Right lobe of liver (tissue), 6 donors: ENCODE data around the gene TRPM3. TPM values are rescaled to one million over a fixed set of nuclear protein-coding genes. Genes with fewer than 3 reads are reported as not detected.

ENCODE experiments used
- ATAC-seq, 4 donors: fragments of 200-7000 bp; cut with Tn5 transposase; one replicate each; pipeline ENCODE4 v1.9.1; 2020; ENCODE audit warnings: mild to moderate bottlenecking in 4 of 4, moderate library complexity in 4 of 4
- DNase-seq, 3 donors: peaks; one replicate each; pipeline ENCODE4 v3.0.0-alpha.2; 2020
- H3K27ac ChIP-seq, 3 donors: fragments of 200-600 bp; one replicate each; pipeline ENCODE4 v1.8.0; 2022
- H3K27me3 ChIP-seq, 2 donors: fragments of 200-600 bp; one replicate each; pipeline ENCODE4 v1.8.0; 2022
- H3K36me3 ChIP-seq, 4 donors: fragments of 200-600 bp; sonication (generic) in 1 of 4; one replicate each; pipeline versions ENCODE4 v1.5.1 to v1.8.0; 2017 to 2022; ENCODE audit warnings: control low read depth in 1 of 4
- H3K4me1 ChIP-seq, 4 donors: fragments of 200-600 bp; sonication (generic) in 1 of 4; one replicate each; pipeline versions ENCODE4 v1.5.1 to v1.8.0; 2017 to 2022; ENCODE audit warnings: control low read depth in 1 of 4
- H3K4me3 ChIP-seq, 3 donors: fragments of 200-600 bp; one replicate each; pipeline ENCODE4 v1.8.0; 2022
- H3K9me3 ChIP-seq, 4 donors: fragments of 200-600 bp; sonication (generic) in 1 of 4; one replicate each; pipeline versions ENCODE4 v1.5.1 to v1.8.0; 2017 to 2022; ENCODE audit warnings: control low read depth in 1 of 4
- POLR2A ChIP-seq: fragments of 450-650 bp; IDR thresholded peaks from one replicate; pipeline ENCODE4 v1.6.1; 2017; ENCODE audit warnings: antibody characterized with exemption, mild to moderate bottlenecking
- WGBS: methylation state at CpG from one replicate; pipeline ENCODE4 v1.1.6; 2018; ENCODE audit warnings: low coverage, low lambda C conversion rate; ENCODE audit not compliant: insufficient coverage; ENCODE audit errors: missing lambda C conversion rate; 5-methylcytosine and 5-hydroxymethylcytosine counted together
- intact Hi-C, 2 donors: fragments of 100-400 bp; cut with DNase I; formaldehyde crosslinking; loops; one replicate each; pipeline versions ENCODE4 v1.11.2 to v1.14.1; 2022
- total RNA-seq, 6 experiments: library from RNA; depleted of rRNA in 2 of 6; stranded (reverse); fragments of >200 nt in 2 of 6; fragmentation: NEBNext Ultra II Directional in 3 of 6; extraction: Animal tissue kit (Norgen Biotek cat#: 25700) in 3 of 6; gene quantifications; one replicate each; pipeline versions ENCODE4 v1.1.0 to v1.2.4, GENCODE V29; 2016 to 2023
- TF ChIP-seq, protein P1 (sequence below), 4 donors: fragments of 200-600 bp in 3 of 4; fragments of 450-650 bp in 1 of 4; IDR thresholded peaks; one replicate each; pipeline versions ENCODE4 v1.5.1 to v1.8.0; 2016 to 2022; ENCODE audit warnings: antibody characterized with exemption in 4 of 4, mild to moderate bottlenecking in 2 of 4
- donor health status: DM: no; HTN: yes; CAD: no.
- donor health status: DM: no; HTN: no; CAD: no.
- donor health status: DM: no; HTN: no; CAD: no.
- donor health status: DM: no; HTN: yes; CAD: no.
- donor health status: DM: no; HTN: yes; CAD: no.

The TRPM3 gene
- total RNA-seq, 6 experiments from 2014 or later = 0.26 to 0.56 (median 0.39) TPM

DNA sequence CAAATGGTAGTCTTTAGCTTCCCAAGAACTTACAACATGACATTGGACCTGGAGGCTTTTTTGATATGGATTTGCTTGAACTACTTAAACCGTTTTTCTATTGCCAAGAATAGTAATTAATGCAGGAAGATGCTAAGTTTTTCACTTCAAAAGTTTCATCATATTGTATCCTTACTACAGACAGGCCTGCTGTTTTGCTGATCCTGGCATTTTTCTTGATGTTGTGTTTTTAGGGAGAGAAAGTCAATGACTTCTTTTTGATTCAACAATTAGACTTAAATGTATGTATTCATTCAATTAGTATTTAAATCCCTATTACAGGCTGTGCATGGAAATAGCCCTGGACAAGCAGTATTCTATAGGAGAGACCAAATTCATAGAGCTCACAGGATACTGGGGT, 172.7 kb downstream of the TRPM3 start:
- no peak for TF ChIP-seq POLR2A
- TF ChIP-seq, protein P1, sequence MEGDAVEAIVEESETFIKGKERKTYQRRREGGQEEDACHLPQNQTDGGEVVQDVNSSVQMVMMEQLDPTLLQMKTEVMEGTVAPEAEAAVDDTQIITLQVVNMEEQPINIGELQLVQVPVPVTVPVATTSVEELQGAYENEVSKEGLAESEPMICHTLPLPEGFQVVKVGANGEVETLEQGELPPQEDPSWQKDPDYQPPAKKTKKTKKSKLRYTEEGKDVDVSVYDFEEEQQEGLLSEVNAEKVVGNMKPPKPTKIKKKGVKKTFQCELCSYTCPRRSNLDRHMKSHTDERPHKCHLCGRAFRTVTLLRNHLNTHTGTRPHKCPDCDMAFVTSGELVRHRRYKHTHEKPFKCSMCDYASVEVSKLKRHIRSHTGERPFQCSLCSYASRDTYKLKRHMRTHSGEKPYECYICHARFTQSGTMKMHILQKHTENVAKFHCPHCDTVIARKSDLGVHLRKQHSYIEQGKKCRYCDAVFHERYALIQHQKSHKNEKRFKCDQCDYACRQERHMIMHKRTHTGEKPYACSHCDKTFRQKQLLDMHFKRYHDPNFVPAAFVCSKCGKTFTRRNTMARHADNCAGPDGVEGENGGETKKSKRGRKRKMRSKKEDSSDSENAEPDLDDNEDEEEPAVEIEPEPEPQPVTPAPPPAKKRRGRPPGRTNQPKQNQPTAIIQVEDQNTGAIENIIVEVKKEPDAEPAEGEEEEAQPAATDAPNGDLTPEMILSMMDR (IDR thresholded peaks at IDR 0.05) = no peak
- no peaks in the 10 kb centered on the region for H3K36me3 ChIP-seq
- WGBS = 57% methylated on average over 1 of the region's 1 CpG
- no peaks in the 10 kb centered on the region for H3K9me3 ChIP-seq
- intact Hi-C loops = no loop called here
- no peak overlapping the region for H3K4me3 ChIP-seq
- no peak for DNase-seq
- ATAC-seq = no peak
- no peak overlapping the region for H3K27ac ChIP-seq
- H3K4me1 ChIP-seq = no peaks in the 10 kb centered on the region
- no peaks in the 10 kb centered on the region for H3K27me3 ChIP-seq

DNA sequence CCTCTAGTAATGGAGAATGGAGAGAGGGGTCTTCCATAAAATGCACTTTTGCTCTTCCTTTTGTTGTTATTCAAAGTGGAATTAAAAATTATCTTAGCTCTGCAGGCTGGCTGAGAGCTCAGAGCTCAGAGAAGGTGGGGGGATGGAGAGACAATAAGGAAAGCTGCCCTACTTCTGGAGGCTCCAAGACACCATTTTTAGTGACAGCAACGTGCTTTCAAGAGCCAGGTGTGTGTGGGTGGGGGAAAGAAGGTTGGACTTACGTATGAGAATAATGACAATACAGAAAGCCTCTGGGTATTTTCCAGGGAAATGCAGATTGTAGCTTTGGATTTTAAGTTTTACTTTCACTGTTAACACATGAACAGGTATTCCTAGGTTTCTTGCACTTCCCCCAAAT, 173.9 kb downstream of the TRPM3 start:
- Histone ChIP-seq H3K27me3 (no peaks in the 10 kb centered on the region), H3K4me3 (no peak overlapping the region), H3K36me3 (no peaks in the 10 kb centered on the region), H3K4me1 (no peaks in the 10 kb centered on the region), H3K27ac (no peak overlapping the region), H3K9me3 (no peaks in the 10 kb centered on the region)
- intact Hi-C loops = no loop called here
- WGBS = 32% methylated on average over 2 of the region's 2 CpGs
- ATAC-seq = no peak
- DNase-seq = no peak
- TF ChIP-seq, protein P1 (IDR thresholded peaks at IDR 0.05) = no peak
- no peak for TF ChIP-seq POLR2A

DNA sequence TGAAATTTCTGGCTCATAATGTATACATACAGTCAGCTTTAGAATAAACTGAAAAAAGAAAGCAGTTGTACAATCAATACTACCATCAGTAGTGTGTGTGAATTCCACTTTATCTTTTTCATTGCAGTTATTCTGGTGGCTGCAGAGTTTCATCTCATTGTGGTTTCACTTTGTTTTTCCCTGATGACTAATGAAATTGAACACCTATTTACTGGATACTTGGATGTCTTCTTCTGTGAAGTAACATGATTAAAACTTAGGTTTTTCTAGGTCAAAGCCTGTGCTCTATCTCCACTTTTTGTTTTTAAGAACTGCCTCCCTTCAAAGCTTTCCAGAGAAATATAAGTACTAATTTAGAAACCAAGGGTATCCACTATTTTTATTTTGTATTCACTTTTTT, 174.3 kb downstream of the TRPM3 start:
- Histone ChIP-seq H3K36me3 (no peaks in the 10 kb centered on the region), H3K4me3 (no peak overlapping the region), H3K4me1 (no peaks in the 10 kb centered on the region), H3K9me3 (no peaks in the 10 kb centered on the region), H3K27ac (no peak overlapping the region), H3K27me3 (no peaks in the 10 kb centered on the region)
- ATAC-seq = peak in 1 of 4 donors; percentile 30
- intact Hi-C loops = no loop called here
- no peak for DNase-seq
- no peak for TF ChIP-seq POLR2A
- TF ChIP-seq, protein P1 (IDR thresholded peaks at IDR 0.05) = no peak

DNA sequence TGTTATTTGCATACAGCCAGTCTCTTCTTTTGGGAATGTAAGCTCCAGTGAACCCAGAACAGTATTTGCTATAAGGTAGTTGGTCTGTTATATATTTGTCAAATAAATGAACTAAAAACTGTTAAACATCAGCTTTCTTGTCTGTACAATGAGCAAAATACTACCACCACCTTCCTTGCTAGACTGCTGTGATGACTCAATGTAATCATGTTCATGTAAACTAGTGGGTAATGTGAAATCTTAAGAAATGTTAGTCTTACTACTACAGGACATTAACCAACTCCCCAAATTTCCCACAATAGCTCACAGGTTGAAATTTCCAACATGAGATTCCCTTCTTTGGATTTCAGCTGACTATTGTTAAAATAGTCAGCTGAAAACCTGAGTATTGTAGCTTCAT, 176.1 kb downstream of the TRPM3 start:
- H3K9me3 ChIP-seq = no peaks in the 10 kb centered on the region
- no peaks in the 10 kb centered on the region for H3K4me1 ChIP-seq
- H3K4me3 ChIP-seq = no peak overlapping the region
- H3K27me3 ChIP-seq = no peaks in the 10 kb centered on the region
- ATAC-seq (no peak), DNase-seq (no peak)
- no peak overlapping the region for H3K27ac ChIP-seq
- TF ChIP-seq POLR2A = no peak
- TF ChIP-seq, protein P1 (IDR thresholded peaks at IDR 0.05) = no peak
- H3K36me3 ChIP-seq = no peaks in the 10 kb centered on the region
- intact Hi-C loops = no loop called here

DNA sequence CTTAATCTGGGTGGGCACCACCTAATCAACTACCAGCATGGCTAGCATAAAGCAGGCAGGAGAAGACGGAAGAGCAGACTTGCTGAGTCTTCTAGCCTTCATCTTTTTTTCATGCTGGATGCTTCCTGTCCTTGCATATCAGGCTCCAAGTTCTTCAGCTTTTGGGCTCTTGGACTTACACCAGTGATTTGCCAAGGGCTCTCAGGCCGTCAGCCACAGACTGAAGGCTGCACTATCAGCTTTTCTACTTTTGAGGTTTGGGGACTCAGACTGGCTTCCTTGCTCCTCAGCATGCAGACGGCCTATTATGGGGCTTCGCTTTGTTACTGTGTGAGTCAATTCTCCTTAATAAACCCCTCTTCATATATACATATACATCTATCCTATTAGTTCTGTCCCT, 180.2 kb downstream of the TRPM3 start:
- DNase-seq (no peak), ATAC-seq (no peak)
- no peak overlapping the region for H3K27ac ChIP-seq
- H3K27me3 ChIP-seq = no peaks in the 10 kb centered on the region
- intact Hi-C loops = no loop called here
- H3K9me3 ChIP-seq = no peaks in the 10 kb centered on the region
- TF ChIP-seq POLR2A = no peak
- TF ChIP-seq, protein P1 (IDR thresholded peaks at IDR 0.05) = no peak
- 87% methylated on average over 4 of the region's 4 CpGs for WGBS
- no peaks in the 10 kb centered on the region for H3K4me1 ChIP-seq
- no peaks in the 10 kb centered on the region for H3K36me3 ChIP-seq
- no peak overlapping the region for H3K4me3 ChIP-seq
